HG03460 (cell line): ENCODE data around the gene SH3BGRL2.
"Not testable (repeated sequence)": the region's sequence is repeated elsewhere in the genome, so short reads cannot be mapped to it uniquely, and the experiment has no call there.

ENCODE experiments used
- ATAC-seq: cut with Tn5 transposase; IDR thresholded peaks from one replicate; pipeline ENCODE4 v1.9.1; 2021; ENCODE audit not compliant: unreplicated experiment

Gene SH3BGRL2

DNA sequence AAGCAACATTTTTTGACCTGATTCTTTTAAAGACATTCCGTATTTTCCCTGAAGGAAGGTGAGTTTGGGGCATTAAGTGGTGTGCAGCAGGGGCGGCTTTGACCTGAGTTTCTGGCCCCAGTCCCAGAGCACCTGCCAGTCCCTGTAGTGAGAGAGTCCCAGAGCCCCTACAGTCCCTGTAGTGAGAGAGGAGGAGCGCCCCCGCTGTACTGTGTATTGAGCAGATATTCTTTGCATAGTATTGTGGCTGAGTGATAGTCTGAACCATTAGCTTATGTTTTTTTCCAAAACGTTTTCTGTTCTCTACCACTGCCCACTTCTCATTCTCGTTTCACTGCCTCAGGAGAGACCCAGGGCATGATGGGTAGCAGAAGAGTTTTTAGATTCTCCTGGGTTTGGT lies 17.2 kb upstream of the SH3BGRL2 start:
- no peak for ATAC-seq

DNA sequence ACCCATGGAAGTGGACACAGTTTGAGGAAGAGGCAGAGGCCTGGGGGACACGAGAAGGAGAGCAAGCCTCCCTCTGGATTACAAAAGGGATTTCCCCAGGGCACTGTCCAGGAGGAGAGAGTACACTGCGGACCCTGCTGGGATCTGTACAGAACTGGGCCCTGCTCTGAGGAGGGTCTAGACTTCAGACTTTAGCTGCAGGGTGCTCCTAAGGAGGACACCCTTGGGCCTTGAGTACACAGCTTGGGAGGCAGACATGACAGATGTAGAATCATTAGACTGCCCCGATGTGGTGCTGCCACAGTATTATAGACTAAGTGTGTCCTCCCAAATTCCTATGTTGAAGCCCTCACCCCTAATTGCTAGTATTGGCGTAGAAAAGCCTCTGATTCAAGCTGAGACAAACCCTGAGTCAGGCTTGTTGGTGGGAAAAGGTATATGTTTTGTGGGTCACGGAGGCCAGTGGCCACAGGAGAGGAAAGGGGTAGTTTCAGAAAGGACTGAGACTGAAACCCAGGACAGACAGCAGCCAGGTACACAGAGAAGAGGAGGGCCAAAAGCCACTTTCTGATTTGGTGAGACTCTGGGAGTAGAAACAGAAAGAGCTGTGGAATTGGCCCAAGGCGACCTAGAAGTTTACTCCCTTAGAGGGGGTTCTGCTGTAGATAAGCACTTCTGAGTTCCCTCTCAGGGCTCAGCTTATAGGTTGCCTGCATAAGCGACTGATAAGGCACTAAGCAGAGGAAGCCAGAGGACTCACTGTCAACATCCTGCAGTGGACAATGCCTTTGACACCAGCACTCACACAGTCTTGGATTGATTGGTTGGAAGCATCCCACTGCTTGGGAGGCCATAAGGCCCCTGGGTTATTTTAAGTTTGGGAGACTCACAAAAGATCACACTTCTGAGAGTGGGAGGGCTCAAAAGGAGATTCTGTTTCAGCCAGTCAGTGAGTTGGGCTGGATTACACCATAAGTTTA lies 16.5 kb upstream of the SH3BGRL2 start:
- no peak for ATAC-seq

DNA sequence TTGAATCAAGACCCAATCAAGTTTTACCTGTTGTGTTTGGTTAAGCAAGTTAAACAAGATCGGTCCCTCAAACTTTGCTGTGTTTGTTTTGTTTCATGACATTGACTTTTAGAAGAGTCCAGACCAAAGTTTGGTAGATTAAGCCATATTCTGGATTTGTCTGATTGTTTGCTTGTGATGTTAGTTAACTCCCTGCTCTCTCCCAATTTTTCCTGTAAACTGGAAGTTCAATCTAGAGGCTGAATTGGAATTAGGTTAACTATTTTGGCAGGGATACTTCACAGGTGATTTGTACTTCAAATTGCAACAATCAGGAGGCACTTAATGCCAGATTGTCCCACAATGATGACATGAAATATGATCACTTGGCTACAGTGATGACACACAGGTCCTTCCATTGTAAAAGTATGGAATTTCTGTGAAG lies 13.6 kb upstream of the SH3BGRL2 start:
- no peak for ATAC-seq

DNA sequence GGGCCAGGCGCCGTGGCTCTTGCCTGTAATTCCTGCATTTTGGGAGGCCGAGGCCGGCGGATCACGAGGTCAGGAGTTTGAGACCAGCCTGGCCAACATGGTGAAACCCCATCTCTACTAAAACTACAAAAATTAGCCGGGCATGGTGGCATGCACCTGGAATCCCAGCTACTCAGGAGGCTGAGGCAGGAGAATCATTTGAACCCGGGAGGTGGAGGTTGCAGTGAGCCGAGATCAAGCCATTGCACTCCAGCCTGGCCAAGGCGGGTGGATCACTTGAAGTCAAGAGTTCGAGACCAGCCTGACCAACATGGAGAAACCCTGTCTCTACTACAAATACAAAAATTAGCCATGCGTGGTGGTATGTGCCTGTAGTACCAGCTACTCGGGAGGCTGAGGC lies 12.7 kb upstream of the SH3BGRL2 start:
- ATAC-seq = not testable (repeated sequence)

DNA sequence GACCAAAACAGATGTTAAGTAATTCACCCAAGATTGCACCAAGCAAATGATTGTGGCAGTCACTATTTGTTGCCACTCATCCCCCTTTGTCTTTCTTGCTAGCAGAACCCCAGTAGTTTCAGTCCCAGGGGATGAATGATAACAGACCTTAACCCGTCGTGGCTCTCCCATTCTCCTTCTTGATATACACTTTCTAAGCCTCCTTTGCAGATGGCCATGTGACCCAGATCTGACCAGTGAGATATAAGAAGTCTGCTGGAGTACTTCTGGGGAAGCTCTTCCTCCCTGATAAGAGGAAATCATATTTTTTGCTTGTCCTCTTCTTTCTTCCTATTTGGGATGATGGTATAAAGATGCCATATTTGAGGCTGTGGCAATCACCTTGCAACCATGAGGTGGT lies 9.6 kb upstream of the SH3BGRL2 start:
- no peak for ATAC-seq

DNA sequence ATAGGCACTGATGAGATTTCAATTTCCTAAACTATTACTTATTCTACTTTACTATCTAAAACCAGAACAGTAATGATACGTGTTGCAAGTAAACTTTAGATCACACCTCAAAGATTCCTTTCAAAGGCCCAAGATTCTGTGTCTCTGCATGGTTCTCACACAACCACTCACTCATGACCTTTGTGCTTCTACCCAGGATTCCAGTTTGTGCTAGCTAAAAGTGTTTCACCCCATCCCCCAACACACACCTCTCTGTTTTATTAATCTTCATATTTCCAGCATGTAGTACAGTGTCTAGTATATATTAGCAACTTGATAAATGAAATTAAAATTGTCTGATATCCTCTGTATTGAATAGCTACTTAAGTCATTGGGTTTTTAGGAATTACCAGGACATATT lies 8.8 kb upstream of the SH3BGRL2 start:
- ATAC-seq = no peak

DNA sequence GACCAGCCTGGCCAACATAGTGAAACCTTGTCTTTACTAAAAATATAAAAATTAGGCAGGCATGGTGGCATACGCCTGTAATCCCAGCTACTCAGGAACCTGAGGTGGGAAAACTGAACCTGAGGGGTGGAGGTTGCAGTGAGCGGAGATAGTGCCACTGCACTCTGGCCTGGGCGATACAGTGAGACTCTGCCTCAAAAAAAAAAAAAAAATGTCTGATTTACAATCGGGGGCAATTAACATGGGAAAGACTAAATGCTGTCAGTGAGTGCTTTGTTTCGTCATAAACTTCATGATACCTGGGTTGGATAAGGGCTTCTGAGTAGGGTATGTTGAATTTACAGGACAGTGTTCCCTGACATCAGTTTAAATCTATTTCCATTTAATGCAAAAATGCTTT lies 8.0 kb upstream of the SH3BGRL2 start:
- no peak for ATAC-seq

DNA sequence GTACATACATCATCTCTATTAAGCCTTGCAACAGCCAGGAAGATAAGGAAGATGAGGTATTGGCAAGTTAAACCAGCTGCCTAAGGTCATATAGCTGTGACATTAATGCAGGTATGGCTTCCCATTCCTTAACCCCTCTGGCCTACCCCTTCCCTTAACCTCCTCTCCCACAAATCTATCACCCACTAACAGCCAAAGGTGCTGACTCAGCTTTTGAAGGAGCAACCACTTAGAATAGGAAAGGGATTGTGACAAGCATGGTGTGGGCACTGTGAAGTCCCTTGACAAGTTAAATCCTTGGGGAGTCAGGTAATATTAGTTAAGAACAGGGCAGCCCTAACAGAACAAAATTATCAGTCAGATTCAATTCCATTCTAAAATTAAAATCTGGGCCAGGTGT lies 5.4 kb upstream of the SH3BGRL2 start:
- no peak for ATAC-seq

DNA sequence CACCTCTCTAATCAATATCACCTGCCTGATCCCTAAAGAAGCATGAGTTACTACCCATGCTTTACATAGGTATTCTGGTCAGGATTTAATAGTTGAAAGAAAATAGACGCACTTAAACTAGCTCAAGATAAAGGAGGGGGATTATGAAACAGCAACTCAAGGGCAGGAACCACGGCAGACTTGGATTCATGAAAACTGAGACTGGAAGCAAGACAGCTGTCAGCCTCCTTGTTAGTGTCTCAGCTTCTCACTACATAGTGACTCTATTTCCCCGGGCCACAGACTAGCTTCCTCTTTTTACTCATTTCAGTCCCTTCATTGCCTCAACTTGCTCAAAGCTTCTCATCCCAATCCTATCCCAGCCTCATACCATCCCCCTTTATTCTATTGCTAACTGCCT lies 4.3 kb upstream of the SH3BGRL2 start:
- ATAC-seq = no peak

DNA sequence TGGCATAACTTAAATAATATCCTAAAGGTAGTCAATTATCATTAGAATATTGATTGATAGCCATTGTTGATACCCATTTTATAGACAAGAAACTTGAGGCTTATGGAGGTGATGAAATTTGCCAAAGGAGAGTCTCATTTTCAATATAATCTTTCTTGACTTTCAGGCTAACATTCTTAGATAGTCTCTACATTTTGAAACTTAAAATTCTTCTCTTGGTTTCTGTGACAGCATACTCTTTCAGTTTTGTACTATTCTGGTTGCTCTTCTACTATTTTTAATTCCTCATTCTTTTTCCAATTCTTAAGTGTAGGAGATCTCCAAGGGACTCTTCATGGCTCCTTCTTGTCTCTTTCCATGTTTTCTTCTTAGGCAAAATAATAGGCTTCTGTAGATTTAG lies 3.7 kb upstream of the SH3BGRL2 start:
- no peak for ATAC-seq

DNA sequence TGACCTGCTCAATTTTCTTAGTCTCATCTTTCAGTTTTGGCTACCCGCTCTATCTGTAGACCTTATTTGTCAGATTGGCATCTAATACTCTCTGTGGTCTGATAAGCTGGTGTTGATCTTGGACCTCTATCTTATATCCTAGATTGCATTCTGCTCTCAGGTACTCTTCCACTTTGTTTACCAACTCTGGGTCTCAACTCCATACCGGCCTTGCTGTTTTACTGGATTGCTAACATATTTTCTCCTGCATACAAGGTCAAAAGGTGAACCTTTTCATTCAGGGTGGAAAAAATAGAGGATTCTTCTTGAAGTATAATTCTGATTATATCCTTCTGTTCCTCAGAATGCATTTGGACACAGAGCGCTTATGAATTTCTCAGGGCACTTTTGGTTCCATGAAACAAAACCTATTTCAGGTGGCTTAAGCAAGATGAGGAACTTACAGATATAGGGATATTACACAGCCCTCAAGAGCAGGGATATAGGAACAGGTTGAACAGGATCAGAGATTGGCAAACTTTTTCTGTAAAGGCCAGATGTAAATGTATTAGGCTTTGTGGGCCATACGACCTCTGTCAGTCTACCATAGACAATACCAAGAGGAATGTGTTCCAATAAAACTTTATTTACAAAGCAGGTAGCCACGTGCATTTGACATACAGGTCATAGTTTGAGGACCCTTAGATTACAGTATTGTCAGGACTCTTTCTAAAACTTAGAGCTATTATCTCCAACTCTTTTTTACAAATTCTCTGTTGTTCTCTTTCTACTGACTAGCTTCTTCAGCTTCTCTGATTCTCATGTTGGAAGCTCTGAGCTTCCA lies 2.5 kb upstream of the SH3BGRL2 start:
- no peak for ATAC-seq

DNA sequence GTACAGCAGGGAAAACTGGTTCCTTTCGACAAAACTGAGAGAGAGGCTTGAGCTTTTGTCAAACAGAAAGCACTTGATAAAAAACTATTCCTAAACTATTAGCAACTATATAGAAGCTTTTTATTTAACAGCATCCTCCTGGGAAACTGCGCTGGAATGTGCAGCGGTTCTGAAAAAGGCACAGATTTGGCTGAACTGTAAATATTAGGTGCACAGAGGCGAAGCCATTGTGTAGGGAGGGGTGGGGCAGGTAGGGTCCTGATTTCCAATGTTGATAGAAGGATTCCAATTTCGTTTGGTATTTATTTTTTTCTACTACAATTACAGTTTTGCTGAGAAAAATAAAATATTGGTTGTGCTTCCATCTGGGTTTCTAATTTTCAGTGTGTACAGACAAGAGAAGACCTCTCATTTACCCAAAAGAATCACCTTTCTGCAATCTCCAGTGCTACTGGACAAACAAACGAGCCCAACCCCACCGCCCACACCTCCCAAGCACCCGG lies 698 bp upstream of the SH3BGRL2 start:
- no peak for ATAC-seq

DNA sequence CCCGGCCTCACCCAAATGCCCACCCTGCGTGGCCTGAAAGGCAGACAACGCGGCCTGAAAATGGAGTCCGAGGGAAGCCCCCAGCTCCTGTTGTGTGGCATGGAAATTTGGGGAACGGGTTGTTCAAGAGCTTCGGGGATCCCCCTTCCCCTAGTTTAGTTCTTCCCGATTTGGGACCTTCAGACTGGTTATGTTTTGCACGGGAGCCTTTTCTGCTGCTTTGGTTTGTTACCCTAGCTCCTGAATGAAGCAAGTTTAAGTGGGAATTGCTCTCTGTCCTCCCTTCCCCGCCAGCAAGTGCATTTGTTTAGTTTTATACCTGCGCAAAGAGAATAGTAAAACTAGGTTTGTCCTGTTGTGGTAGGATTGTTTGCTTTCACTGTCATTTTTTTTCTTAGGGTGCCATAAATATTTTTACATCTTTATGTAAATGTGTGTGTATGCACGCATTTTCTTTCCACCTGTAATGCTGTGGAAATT lies 604 bp downstream of the SH3BGRL2 start:
- no peak for ATAC-seq

DNA sequence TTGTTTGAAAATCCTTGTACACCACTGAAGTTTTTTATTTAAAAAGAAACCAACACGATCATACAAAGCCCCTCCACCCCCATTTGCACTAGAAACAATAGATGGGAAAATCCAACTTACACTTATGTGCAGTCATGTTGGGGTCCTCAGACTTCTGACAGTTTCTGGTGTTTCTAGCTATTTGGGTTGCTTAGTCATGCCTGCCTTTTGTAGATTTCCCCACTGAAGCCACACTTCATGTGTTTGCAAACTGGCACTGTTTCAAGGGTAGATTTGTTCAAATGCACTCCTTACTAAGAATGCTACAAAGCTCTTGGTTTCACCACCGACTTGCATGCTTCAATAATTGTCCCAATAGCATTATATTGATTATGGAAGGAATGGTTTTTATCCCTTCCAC lies 1.5 kb downstream of the SH3BGRL2 start:
- ATAC-seq = no peak

DNA sequence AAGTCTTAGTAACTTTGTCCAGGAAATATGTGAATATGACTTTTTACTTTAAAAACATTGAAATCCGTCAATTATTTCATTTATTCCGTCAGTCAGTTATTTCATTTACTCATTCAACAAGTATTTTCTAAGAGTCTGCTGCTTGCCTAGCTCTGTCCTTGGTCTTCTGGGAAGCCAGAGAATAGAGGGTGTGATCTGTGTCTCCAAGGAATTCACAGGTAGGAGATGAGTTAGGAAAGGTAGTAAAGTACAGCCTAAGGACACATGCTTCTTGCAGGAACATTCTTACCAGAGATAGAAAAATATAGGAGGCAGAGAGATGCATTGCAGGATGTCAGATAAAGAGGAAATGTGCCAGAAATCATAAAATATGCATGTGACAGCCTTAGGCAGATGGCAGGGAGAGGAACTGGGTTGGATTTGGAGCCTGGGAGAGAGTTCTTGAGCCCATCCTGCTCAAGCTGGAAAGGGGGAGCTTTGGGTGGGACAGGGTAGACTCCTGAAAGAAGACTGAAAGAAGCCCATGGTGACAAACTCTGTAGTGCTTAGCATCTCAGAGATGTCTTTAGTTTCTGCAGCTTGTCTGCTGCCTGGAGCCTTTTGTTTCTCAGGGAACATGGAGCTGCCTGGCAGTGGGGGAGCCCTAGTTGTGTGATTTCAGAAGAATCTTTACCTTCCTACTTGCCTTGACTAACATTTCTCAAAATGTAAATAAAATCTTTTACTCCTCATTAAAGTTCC lies 3.5 kb downstream of the SH3BGRL2 start:
- ATAC-seq = no peak

DNA sequence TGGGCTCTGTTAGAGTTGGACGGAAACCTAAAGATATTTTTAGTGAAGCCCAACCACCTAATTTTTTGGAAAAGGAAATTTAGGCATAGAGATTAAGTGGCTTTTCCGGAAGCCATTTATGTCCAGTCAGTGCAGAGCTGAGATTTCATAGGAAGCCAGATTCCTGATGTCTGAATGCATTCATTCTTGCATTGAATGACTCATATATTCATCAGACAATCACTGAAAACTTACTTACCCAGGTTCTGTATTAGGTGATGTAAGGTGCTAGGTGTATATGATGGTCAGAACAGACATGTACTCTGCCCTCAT lies 4.1 kb downstream of the SH3BGRL2 start:
- no peak for ATAC-seq

DNA sequence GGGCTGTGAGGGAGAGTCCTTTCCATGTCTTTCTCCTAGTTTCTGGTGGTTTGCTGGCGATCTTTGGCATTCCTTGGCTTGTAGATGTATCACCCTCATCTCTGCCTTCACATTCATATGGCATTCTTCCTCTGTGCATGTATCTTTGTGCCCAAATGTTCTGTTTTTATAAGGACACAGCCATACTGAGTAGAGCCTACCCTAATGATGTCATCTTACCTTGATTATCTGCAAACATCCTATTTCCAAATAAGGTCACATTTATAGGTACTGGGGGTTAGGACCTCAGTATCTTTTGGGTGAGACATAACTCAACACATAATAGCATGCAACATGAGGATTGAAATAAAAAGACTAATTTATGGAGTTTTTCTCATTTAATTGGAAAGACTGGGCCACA lies 5.5 kb downstream of the SH3BGRL2 start:
- ATAC-seq = no peak

DNA sequence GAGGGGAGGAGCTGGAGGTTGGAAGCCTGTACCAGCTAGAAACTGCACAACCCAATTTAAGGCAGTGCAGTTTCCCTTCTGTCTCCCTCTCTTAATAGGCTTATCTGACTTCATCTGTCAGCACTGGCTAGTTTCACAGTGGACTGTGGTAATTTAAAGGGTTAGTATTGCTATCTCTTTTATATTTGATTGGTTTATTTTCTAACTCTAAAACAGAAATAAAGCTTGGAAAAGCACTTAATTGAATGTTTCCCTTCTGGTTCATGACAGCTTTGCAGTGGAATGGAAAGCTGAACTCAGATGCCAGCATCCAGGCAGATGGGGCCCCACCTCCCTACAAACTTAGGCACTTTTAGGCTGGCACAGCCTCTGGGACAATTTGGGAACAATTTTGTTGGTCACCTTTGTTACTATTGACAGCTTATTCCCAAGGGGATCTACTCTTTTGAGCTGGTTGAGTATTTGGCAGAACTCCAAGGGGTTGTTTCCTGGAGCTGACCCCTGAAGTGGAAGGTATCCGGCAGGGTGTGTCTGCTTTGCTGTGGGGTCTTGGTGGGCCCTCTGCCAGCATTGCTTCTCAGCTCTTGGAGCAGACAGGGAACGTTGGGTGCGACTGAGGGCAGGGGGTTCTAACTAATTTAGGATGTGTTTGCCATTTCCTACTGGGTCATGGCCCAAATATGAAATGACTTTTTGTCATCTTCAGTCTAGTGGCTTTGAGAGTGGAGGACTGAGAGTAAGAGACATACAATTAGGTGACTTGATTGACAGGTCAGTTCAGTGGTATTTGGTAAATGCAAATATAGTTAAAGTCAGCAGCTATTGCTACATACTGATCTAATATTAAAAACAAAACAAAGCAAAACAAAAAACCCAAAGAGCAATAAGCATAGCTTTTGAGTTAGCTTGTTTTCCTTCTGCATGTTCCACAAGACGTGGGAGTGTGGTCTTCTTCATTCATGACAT lies 9.3 kb downstream of the SH3BGRL2 start:
- no peak for ATAC-seq

DNA sequence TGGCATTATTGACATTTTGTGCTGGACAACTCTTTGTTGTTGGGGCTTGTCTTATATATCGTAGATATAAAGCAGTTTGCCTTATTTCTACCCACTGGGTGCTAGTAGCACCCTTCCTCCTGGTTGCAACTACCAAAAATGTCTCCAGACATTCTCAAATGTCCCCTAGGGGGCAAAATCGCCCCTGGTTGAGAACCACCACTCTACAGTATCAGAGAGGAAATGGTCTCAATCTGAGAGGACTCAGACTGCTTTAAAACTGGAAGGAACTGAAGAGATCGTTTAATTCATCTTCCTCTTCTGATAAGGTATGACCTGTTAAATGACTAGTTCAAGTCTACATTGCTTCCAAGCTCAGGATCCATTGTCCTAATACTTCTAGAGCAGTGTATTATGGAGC lies 14.9 kb downstream of the SH3BGRL2 start:
- ATAC-seq = no peak

DNA sequence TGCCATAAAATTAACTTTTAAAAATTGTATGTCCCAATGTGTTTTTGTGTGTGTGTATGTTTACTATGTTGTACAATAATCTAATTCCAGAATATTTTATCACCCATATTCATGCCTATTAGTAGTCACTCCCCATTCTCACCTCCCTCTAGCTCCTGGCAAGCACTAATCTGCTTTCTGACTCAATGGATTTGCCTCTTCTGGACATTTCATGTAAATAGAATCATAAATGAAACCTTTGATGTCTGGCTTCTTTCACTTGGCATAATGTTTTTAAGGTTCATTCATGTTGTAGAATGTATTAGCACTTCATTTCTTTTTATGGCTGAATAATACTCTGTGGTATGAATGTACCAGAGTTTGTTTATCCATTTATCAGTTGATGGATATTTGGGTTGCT lies 15.4 kb downstream of the SH3BGRL2 start:
- ATAC-seq = no peak
